Measurements from ENCODE around the gene FARP1.

GRCh38 chr13:98468929-98469328, 326.0 kb downstream of the FARP1 start:
- no peak for TF ChIP-seq GATA3 (IDR thresholded peaks at IDR 0.05; ENCODE audit: low read depth, low read length)
- TF ChIP-seq GATA2 (IDR thresholded peaks at IDR 0.05; ENCODE audit: low read depth, low read length), result no peak

Data from SH-SY5Y (cell line).